GM23338 (cell line): ENCODE measurements around the gene APOL5. TPM values are rescaled to one million over a fixed set of nuclear protein-coding genes. Genes with fewer than 3 reads are reported as not detected.

Source experiments
- ATAC-seq: fragments of 200-7000 bp; cut with Tn5 transposase; 3 replicates; pipeline ENCODE4 v1.9.1; 2020
- DNase-seq: peaks from one replicate; pipeline ENCODE4 v3.0.0-alpha.2; 2015; ENCODE audit warnings: low spot score
- H2AFZ ChIP-seq: fragments of 200-600 bp; sonication (generic); 2 replicates; pipeline ENCODE4 v1.8.0; 2016; ENCODE audit warnings: antibody characterized with exemption, mild to moderate bottlenecking, moderate library complexity
- H3F3A ChIP-seq: fragments of 200-600 bp; sonication (generic); replicated peaks from 2 replicates; pipeline ENCODE4 v1.8.0; 2017; ENCODE audit warnings: antibody characterized with exemption, mixed run types, low read depth
- H3K27ac ChIP-seq: fragments of 200-600 bp; sonication (generic); 2 replicates; pipeline ENCODE4 v1.6.1; 2016; ENCODE audit warnings: low read depth
- H3K27me3 ChIP-seq: fragments of 200-600 bp; sonication (generic); 2 replicates; pipeline ENCODE4 v1.8.0; 2016; ENCODE audit warnings: mild to moderate bottlenecking, mixed run types, moderate library complexity; ENCODE audit not compliant: insufficient read depth
- H3K36me3 ChIP-seq: fragments of 200-600 bp; sonication (generic); 2 replicates; pipeline ENCODE4 v1.8.0; 2016; ENCODE audit warnings: mild to moderate bottlenecking; ENCODE audit not compliant: insufficient read depth
- H3K4me1 ChIP-seq: fragments of 200-600 bp; sonication (generic); 2 replicates; pipeline ENCODE4 v1.8.0; 2016; ENCODE audit warnings: mild to moderate bottlenecking, moderate library complexity; ENCODE audit not compliant: insufficient read depth
- H3K4me2 ChIP-seq: fragments of 200-600 bp; sonication (generic); 2 replicates; pipeline ENCODE4 v1.7.1; 2017; ENCODE audit warnings: mixed run types
- H3K4me3 ChIP-seq: fragments of 200-600 bp; sonication (generic); 2 replicates; pipeline ENCODE4 v1.6.1; 2016; ENCODE audit warnings: mixed run types
- H3K79me2 ChIP-seq: fragments of 200-600 bp; sonication (generic); replicated peaks from 2 replicates; pipeline ENCODE4 v1.8.0; 2017; ENCODE audit warnings: mild to moderate bottlenecking; ENCODE audit not compliant: insufficient read depth
- H3K9me2 ChIP-seq: fragments of 200-600 bp; sonication (generic); 2 replicates; pipeline ENCODE4 v1.8.0; 2017; ENCODE audit not compliant: insufficient read depth
- H4K20me1 ChIP-seq: fragments of 200-600 bp; sonication (generic); replicated peaks from 2 replicates; pipeline ENCODE4 v1.8.0; 2017; ENCODE audit warnings: mild to moderate bottlenecking; ENCODE audit not compliant: insufficient read depth
- H3K27ac Mint-ChIP-seq: 2 replicates; pipeline ENCODE4 v1.8.0; 2020; ENCODE audit warnings: inconsistent platforms, mild to moderate bottlenecking, moderate library complexity, mixed read lengths
- H3K27me3 Mint-ChIP-seq: 3 replicates; pipeline ENCODE4 v1.8.0; 2022; ENCODE audit warnings: low read depth, mild to moderate bottlenecking, moderate library complexity, mixed read lengths, inconsistent platforms; ENCODE audit not compliant: insufficient read depth, poor library complexity
- H3K36me3 Mint-ChIP-seq: 3 replicates; pipeline ENCODE4 v1.8.0; 2021; ENCODE audit warnings: low read depth, mild to moderate bottlenecking, inconsistent platforms, moderate library complexity, mixed read lengths
- H3K4me1 Mint-ChIP-seq: 3 replicates; pipeline ENCODE4 v1.8.0; 2020; ENCODE audit warnings: mild to moderate bottlenecking, inconsistent platforms, mixed read lengths
- H3K4me3 Mint-ChIP-seq: 3 replicates; pipeline ENCODE4 v1.8.0; 2021; ENCODE audit warnings: moderate library complexity, mild to moderate bottlenecking, inconsistent platforms, mixed read lengths
- H3K9me3 Mint-ChIP-seq: 3 replicates; pipeline ENCODE4 v1.8.0; 2020; ENCODE audit warnings: moderate library complexity, mild to moderate bottlenecking, inconsistent platforms, mixed read lengths
- CREB1 ChIP-seq: fragments of 250-450 bp; sonication (Bioruptor Pico); IDR thresholded peaks from 2 replicates; pipeline ENCODE4 v1.5.0; 2020; ENCODE audit warnings: low read depth, mild to moderate bottlenecking, moderate library complexity
- EZH2 ChIP-seq: fragments of 200-600 bp; sonication (generic); IDR thresholded peaks from one replicate; pipeline ENCODE4 v1.8.0; 2017; ENCODE audit warnings: antibody characterized with exemption, mild to moderate bottlenecking, low read depth; ENCODE audit not compliant: unreplicated experiment
- EZH2phosphoT487 ChIP-seq: fragments of 200-600 bp; sonication (generic); IDR thresholded peaks from one replicate; pipeline ENCODE4 v1.8.1; 2018; ENCODE audit warnings: antibody characterized with exemption; ENCODE audit not compliant: unreplicated experiment
- JUNB ChIP-seq: IDR thresholded peaks from one replicate; pipeline ENCODE4 v1.6.1; 2016; ENCODE audit warnings: antibody characterized with exemption; ENCODE audit not compliant: unreplicated experiment
- NANOG ChIP-seq: IDR thresholded peaks from 2 replicates; pipeline ENCODE4 v1.6.1; 2016; ENCODE audit warnings: antibody characterized with exemption, borderline replicate concordance
- POLR2AphosphoS5 ChIP-seq: IDR thresholded peaks from 2 replicates; pipeline ENCODE4 v1.6.1; 2016; ENCODE audit warnings: antibody characterized with exemption, low read depth
- REST ChIP-seq: IDR thresholded peaks from one replicate; pipeline ENCODE4 v1.6.1; 2018; ENCODE audit warnings: antibody characterized with exemption; ENCODE audit not compliant: unreplicated experiment
- STAT1 ChIP-seq: IDR thresholded peaks from one replicate; pipeline ENCODE4 v1.6.1; 2016; ENCODE audit warnings: antibody characterized with exemption; ENCODE audit not compliant: unreplicated experiment
- ZNF114 ChIP-seq: fragments of 250-450 bp; sonication (Bioruptor Pico); IDR thresholded peaks from 2 replicates; pipeline ENCODE4 v1.5.0; 2020; ENCODE audit warnings: mild to moderate bottlenecking, moderate library complexity
- ZNF331 ChIP-seq: fragments of 250-450 bp; sonication (Bioruptor Pico); IDR thresholded peaks from 2 replicates; pipeline ENCODE4 v1.5.0; 2020; ENCODE audit warnings: low read depth, mild to moderate bottlenecking, moderate library complexity
- ZNF462 ChIP-seq: fragments of 250-450 bp; sonication (Bioruptor Pico); IDR thresholded peaks from 2 replicates; pipeline ENCODE4 v1.5.0; 2020; ENCODE audit warnings: mild to moderate bottlenecking, moderate library complexity
- polyA plus RNA-seq: library from polyadenylated mRNA; unstranded; fragments of >200 nt; fragmentation: Nextera tagmentation; extraction: Ambion mirVana; gene quantifications from 2 replicates; pipeline ENCODE4 v1.2.1, GENCODE V29; 2016
- total RNA-seq: library from RNA; depleted of rRNA; stranded (reverse); fragments of >200 nt; shearing (Covaris generic); gene quantifications from 2 replicates; pipeline ENCODE4 v1.2.3, GENCODE V29; 2014
- TF ChIP-seq, protein P1 (sequence below): IDR thresholded peaks from 2 replicates; pipeline ENCODE4 v1.6.1; 2016; ENCODE audit warnings: antibody characterized with exemption
- TF ChIP-seq, protein P2 (sequence below), 2 experiments: fragments of 200-600 bp in 1 of 2; sonication (generic) in 1 of 2; conservative IDR thresholded peaks; 2 replicates each; pipeline versions ENCODE4 v1.5.1 to v1.6.1; 2016 to 2017; ENCODE audit warnings: antibody characterized with exemption in 2 of 2, low read depth in 2 of 2, mild to moderate bottlenecking in 2 of 2, moderate library complexity in 1 of 2

The APOL5 gene
- total and polyA plus RNA-seq, 2 experiments from 2014 or later: not detected

- H3K4me1 ChIP-seq: peaks cover 1% of the 10 kb centered on the region; the same call in 1 of the 2 replicates
- H3K36me3 ChIP-seq: no peaks in the 10 kb centered on the region; the same call in 1 of the 2 replicates
- no peak overlapping the region for H3K4me3 ChIP-seq
- H3K27me3 ChIP-seq: no peaks in the 10 kb centered on the region
- DNase-seq (no peak), ATAC-seq (no peak)
- no peaks in the 10 kb centered on the region for H4K20me1 ChIP-seq
- Mint-ChIP-seq H3K9me3 (no peaks in the 10 kb centered on the region), H3K4me1 (peaks cover 3% of the 10 kb centered on the region), H3K36me3 (peaks cover 19% of the 10 kb centered on the region), H3K27ac (no peak overlapping the region), H3K4me3 (no peak overlapping the region), H3K27me3 (peaks cover 1% of the 10 kb centered on the region)
- H3K4me2 ChIP-seq: no peak overlapping the region
- no peaks in the 10 kb centered on the region for H3K79me2 ChIP-seq
- H2AFZ ChIP-seq: no peak overlapping the region
- H3K9me2 ChIP-seq: no peaks in the 10 kb centered on the region
- H3K27ac ChIP-seq: no peak overlapping the region
- no peaks in the 10 kb centered on the region for H3F3A ChIP-seq
- TF ChIP-seq ZNF462 (no peak), STAT1 (no peak), EZH2phosphoT487 (no peak), POLR2AphosphoS5 (no peak), REST (no peak), JUNB (no peak), CREB1 (no peak), ZNF331 (CRISPR knock-in tag) (no peak), EZH2 (no peak), NANOG (no peak), ZNF114 (CRISPR knock-in tag) (no peak)
- TF ChIP-seq, protein P1, sequence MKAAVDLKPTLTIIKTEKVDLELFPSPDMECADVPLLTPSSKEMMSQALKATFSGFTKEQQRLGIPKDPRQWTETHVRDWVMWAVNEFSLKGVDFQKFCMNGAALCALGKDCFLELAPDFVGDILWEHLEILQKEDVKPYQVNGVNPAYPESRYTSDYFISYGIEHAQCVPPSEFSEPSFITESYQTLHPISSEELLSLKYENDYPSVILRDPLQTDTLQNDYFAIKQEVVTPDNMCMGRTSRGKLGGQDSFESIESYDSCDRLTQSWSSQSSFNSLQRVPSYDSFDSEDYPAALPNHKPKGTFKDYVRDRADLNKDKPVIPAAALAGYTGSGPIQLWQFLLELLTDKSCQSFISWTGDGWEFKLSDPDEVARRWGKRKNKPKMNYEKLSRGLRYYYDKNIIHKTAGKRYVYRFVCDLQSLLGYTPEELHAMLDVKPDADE: no peak
- TF ChIP-seq, protein P2, sequence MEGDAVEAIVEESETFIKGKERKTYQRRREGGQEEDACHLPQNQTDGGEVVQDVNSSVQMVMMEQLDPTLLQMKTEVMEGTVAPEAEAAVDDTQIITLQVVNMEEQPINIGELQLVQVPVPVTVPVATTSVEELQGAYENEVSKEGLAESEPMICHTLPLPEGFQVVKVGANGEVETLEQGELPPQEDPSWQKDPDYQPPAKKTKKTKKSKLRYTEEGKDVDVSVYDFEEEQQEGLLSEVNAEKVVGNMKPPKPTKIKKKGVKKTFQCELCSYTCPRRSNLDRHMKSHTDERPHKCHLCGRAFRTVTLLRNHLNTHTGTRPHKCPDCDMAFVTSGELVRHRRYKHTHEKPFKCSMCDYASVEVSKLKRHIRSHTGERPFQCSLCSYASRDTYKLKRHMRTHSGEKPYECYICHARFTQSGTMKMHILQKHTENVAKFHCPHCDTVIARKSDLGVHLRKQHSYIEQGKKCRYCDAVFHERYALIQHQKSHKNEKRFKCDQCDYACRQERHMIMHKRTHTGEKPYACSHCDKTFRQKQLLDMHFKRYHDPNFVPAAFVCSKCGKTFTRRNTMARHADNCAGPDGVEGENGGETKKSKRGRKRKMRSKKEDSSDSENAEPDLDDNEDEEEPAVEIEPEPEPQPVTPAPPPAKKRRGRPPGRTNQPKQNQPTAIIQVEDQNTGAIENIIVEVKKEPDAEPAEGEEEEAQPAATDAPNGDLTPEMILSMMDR (conservative IDR thresholded peaks at IDR 0.05; ENCODE audit: low read depth in 2 of 2): no peak
These were observed 40.7 kb downstream of the APOL5 start for GRCh38 chr22:35758394-35758793.
